ENCODE results near the gene GM2A.
"Not testable (repeated sequence)": the region's sequence is repeated elsewhere in the genome, so short reads cannot be mapped to it uniquely, and the experiment has no call there.

GM2A gene

GRCh38 chr5:151298063-151298855 lies 45.3 kb downstream of the GM2A start:
- Histone ChIP-seq H3K27ac (ENCODE audit: low read depth, low read length) (no peak overlapping the region), H3K4me3 (ENCODE audit: low read depth in 1 of 2, low read length in 2 of 2) (no peak overlapping the region), H3K27me3 (ENCODE audit: control insufficient read depth in 1 of 2, insufficient read depth in 2 of 2, low read length in 2 of 2) (peaks cover 4 to 13% of the 10 kb centered on the region in 2 donors), H3K9ac (ENCODE audit: low read depth in 1 of 2, low read length in 2 of 2) (no peak overlapping the region), H3K36me3 (ENCODE audit: control insufficient read depth in 1 of 2, insufficient read depth in 2 of 2, low read length in 2 of 2) (no peaks in the 10 kb centered on the region), H3K9me3 (ENCODE audit: control insufficient read depth in 1 of 2, low read length in 2 of 2) (no peaks in the 10 kb centered on the region), H3K4me1 (ENCODE audit: control insufficient read depth in 1 of 2, insufficient read depth in 2 of 2, low read length in 2 of 2) (no peaks in the 10 kb centered on the region)

GRCh38 chr5:151303666-151304065 lies 50.7 kb downstream of the GM2A start, which contains the start of gene SLC36A3:
Gene SLC36A3, minus strand, starts transcription at chr5:151303766. Its CDS starts 412 bp downstream, at chr5:151303354.
- H3K27ac ChIP-seq (ENCODE audit: low read depth, low read length) = no peak within 1 kb of the TSS
- no peaks in the 10 kb centered on the region for H3K4me1 ChIP-seq (ENCODE audit: control insufficient read depth in 1 of 2, insufficient read depth in 2 of 2, low read length in 2 of 2)
- no peak within 1 kb of the TSS for H3K9ac ChIP-seq (ENCODE audit: low read depth in 1 of 2, low read length in 2 of 2)
- H3K4me3 ChIP-seq (ENCODE audit: low read depth in 1 of 2, low read length in 2 of 2) = no peak within 1 kb of the TSS
- H3K27me3 ChIP-seq (ENCODE audit: control insufficient read depth in 1 of 2, insufficient read depth in 2 of 2, low read length in 2 of 2) = peaks cover 8% of the 10 kb centered on the region in 2 donors
- H3K9me3 ChIP-seq (ENCODE audit: control insufficient read depth in 1 of 2, low read length in 2 of 2) = no peaks in the 10 kb centered on the region
- no peaks in the 10 kb centered on the region for H3K36me3 ChIP-seq (ENCODE audit: control insufficient read depth in 1 of 2, insufficient read depth in 2 of 2, low read length in 2 of 2)

- not testable (repeated sequence) for H3K4me1 ChIP-seq (ENCODE audit: control insufficient read depth in 1 of 2, insufficient read depth in 2 of 2, low read length in 2 of 2); H3K27ac ChIP-seq (ENCODE audit: low read depth, low read length); H3K9me3 ChIP-seq (ENCODE audit: control insufficient read depth in 1 of 2, low read length in 2 of 2); H3K4me3 ChIP-seq (ENCODE audit: low read depth in 1 of 2, low read length in 2 of 2); H3K27me3 ChIP-seq (ENCODE audit: control insufficient read depth in 1 of 2, insufficient read depth in 2 of 2, low read length in 2 of 2); H3K36me3 ChIP-seq (ENCODE audit: control insufficient read depth in 1 of 2, insufficient read depth in 2 of 2, low read length in 2 of 2); H3K9ac ChIP-seq (ENCODE audit: low read depth in 1 of 2, low read length in 2 of 2)
Measured at GRCh38 chr5:151309266-151309665, 56.3 kb downstream of the GM2A start.

GRCh38 chr5:151309821-151310220 lies 56.8 kb downstream of the GM2A start:
- not testable (repeated sequence) for H3K9ac ChIP-seq (ENCODE audit: low read depth in 1 of 2, low read length in 2 of 2); H3K36me3 ChIP-seq (ENCODE audit: control insufficient read depth in 1 of 2, insufficient read depth in 2 of 2, low read length in 2 of 2); H3K27ac ChIP-seq (ENCODE audit: low read depth, low read length); H3K27me3 ChIP-seq (ENCODE audit: control insufficient read depth in 1 of 2, insufficient read depth in 2 of 2, low read length in 2 of 2); H3K4me3 ChIP-seq (ENCODE audit: low read depth in 1 of 2, low read length in 2 of 2); H3K9me3 ChIP-seq (ENCODE audit: control insufficient read depth in 1 of 2, low read length in 2 of 2); H3K4me1 ChIP-seq (ENCODE audit: control insufficient read depth in 1 of 2, insufficient read depth in 2 of 2, low read length in 2 of 2)

GRCh38 chr5:151310932-151311331 lies 57.9 kb downstream of the GM2A start:
- H3K27ac ChIP-seq (ENCODE audit: low read depth, low read length) = no peak overlapping the region
- H3K36me3 ChIP-seq (ENCODE audit: control insufficient read depth in 1 of 2, insufficient read depth in 2 of 2, low read length in 2 of 2) = no peaks in the 10 kb centered on the region
- H3K9ac ChIP-seq (ENCODE audit: low read depth in 1 of 2, low read length in 2 of 2) = no peak overlapping the region
- H3K4me1 ChIP-seq (ENCODE audit: control insufficient read depth in 1 of 2, insufficient read depth in 2 of 2, low read length in 2 of 2) = no peaks in the 10 kb centered on the region
- no peaks in the 10 kb centered on the region for H3K27me3 ChIP-seq (ENCODE audit: control insufficient read depth in 1 of 2, insufficient read depth in 2 of 2, low read length in 2 of 2)
- no peaks in the 10 kb centered on the region for H3K9me3 ChIP-seq (ENCODE audit: control insufficient read depth in 1 of 2, low read length in 2 of 2)
- no peak overlapping the region for H3K4me3 ChIP-seq (ENCODE audit: low read depth in 1 of 2, low read length in 2 of 2)

GRCh38 chr5:151312756-151313324 lies 59.9 kb downstream of the GM2A start:
- Histone ChIP-seq H3K9ac (ENCODE audit: low read depth in 1 of 2, low read length in 2 of 2) (no peak overlapping the region), H3K27me3 (ENCODE audit: control insufficient read depth in 1 of 2, insufficient read depth in 2 of 2, low read length in 2 of 2) (no peaks in the 10 kb centered on the region), H3K9me3 (ENCODE audit: control insufficient read depth in 1 of 2, low read length in 2 of 2) (no peaks in the 10 kb centered on the region), H3K4me3 (ENCODE audit: low read depth in 1 of 2, low read length in 2 of 2) (no peak overlapping the region), H3K27ac (ENCODE audit: low read depth, low read length) (no peak overlapping the region), H3K4me1 (ENCODE audit: control insufficient read depth in 1 of 2, insufficient read depth in 2 of 2, low read length in 2 of 2) (no peaks in the 10 kb centered on the region), H3K36me3 (ENCODE audit: control insufficient read depth in 1 of 2, insufficient read depth in 2 of 2, low read length in 2 of 2) (no peaks in the 10 kb centered on the region)

GRCh38 chr5:151313357-151313756 lies 60.4 kb downstream of the GM2A start:
- H3K36me3 ChIP-seq (ENCODE audit: control insufficient read depth in 1 of 2, insufficient read depth in 2 of 2, low read length in 2 of 2) = no peaks in the 10 kb centered on the region

GRCh38 chr5:151315998-151316597 lies 63.1 kb downstream of the GM2A start:
- Histone ChIP-seq H3K36me3 (ENCODE audit: control insufficient read depth in 1 of 2, insufficient read depth in 2 of 2, low read length in 2 of 2) (no peaks in the 10 kb centered on the region), H3K4me1 (ENCODE audit: control insufficient read depth in 1 of 2, insufficient read depth in 2 of 2, low read length in 2 of 2) (no peaks in the 10 kb centered on the region), H3K9me3 (ENCODE audit: control insufficient read depth in 1 of 2, low read length in 2 of 2) (no peaks in the 10 kb centered on the region), H3K4me3 (ENCODE audit: low read depth in 1 of 2, low read length in 2 of 2) (no peak overlapping the region), H3K9ac (ENCODE audit: low read depth in 1 of 2, low read length in 2 of 2) (no peak overlapping the region), H3K27ac (ENCODE audit: low read depth, low read length) (no peak overlapping the region), H3K27me3 (ENCODE audit: control insufficient read depth in 1 of 2, insufficient read depth in 2 of 2, low read length in 2 of 2) (no peaks in the 10 kb centered on the region)

More at GRCh38 chr5:151313357-151313756, 60.4 kb downstream of the GM2A start:
- H3K9me3 ChIP-seq (ENCODE audit: control insufficient read depth in 1 of 2, low read length in 2 of 2) = no peaks in the 10 kb centered on the region
- no peaks in the 10 kb centered on the region for H3K27me3 ChIP-seq (ENCODE audit: control insufficient read depth in 1 of 2, insufficient read depth in 2 of 2, low read length in 2 of 2)
- no peak overlapping the region for H3K27ac ChIP-seq (ENCODE audit: low read depth, low read length)
- H3K4me1 ChIP-seq (ENCODE audit: control insufficient read depth in 1 of 2, insufficient read depth in 2 of 2, low read length in 2 of 2) = no peaks in the 10 kb centered on the region
- H3K9ac ChIP-seq (ENCODE audit: low read depth in 1 of 2, low read length in 2 of 2) = no peak overlapping the region
- no peak overlapping the region for H3K4me3 ChIP-seq (ENCODE audit: low read depth in 1 of 2, low read length in 2 of 2)

GRCh38 chr5:151317871-151318270 lies 64.9 kb downstream of the GM2A start:
- no peaks in the 10 kb centered on the region for H3K27me3 ChIP-seq (ENCODE audit: control insufficient read depth in 1 of 2, insufficient read depth in 2 of 2, low read length in 2 of 2)
- H3K27ac ChIP-seq (ENCODE audit: low read depth, low read length) = no peak overlapping the region
- H3K9me3 ChIP-seq (ENCODE audit: control insufficient read depth in 1 of 2, low read length in 2 of 2) = no peaks in the 10 kb centered on the region
- H3K4me3 ChIP-seq (ENCODE audit: low read depth in 1 of 2, low read length in 2 of 2) = no peak overlapping the region
- no peak overlapping the region for H3K9ac ChIP-seq (ENCODE audit: low read depth in 1 of 2, low read length in 2 of 2)
- H3K4me1 ChIP-seq (ENCODE audit: control insufficient read depth in 1 of 2, insufficient read depth in 2 of 2, low read length in 2 of 2) = no peaks in the 10 kb centered on the region
- H3K36me3 ChIP-seq (ENCODE audit: control insufficient read depth in 1 of 2, insufficient read depth in 2 of 2, low read length in 2 of 2) = no peaks in the 10 kb centered on the region

All from duodenal mucosa (tissue), 2 donors.